Endothelial cell of umbilical vein (primary cell): ENCODE data around the gene OSBPL9. TPM values are rescaled to one million over a fixed set of nuclear protein-coding genes. Genes with fewer than 3 reads are reported as not detected.
"Not testable (repeated sequence)": the region's sequence is repeated elsewhere in the genome, so short reads cannot be mapped to it uniquely, and the experiment has no call there.

Source experiments
- BruUV-seq: library from RNA; stranded (reverse); fragments of 400-500 nt; replicated peaks from 2 replicates; lab custom pipeline; 2021; lab: Mats Ljungman, UMichigan
- CTCF ChIA-PET: fragments of 300-600, 350-600 bp; sonication (Branson Sonifier 250); formaldehyde crosslinking; loops from one replicate; lab custom pipeline; 2021; ENCODE audit warnings: antibody characterized with exemption, inconsistent platforms; lab: Charles Lee
- POLR2A ChIA-PET: fragments of 300-600, 350-600 bp; sonication (Branson Sonifier 250); formaldehyde crosslinking; loops from one replicate; lab custom pipeline; 2021; ENCODE audit warnings: antibody characterized with exemption, inconsistent platforms; lab: Charles Lee
- DNase-seq: peaks from one replicate; pipeline ENCODE4 v3.0.0-alpha.2; 2011; ENCODE audit warnings: low read depth, low spot score
- FAIRE-seq: peaks from 2 replicates; lab custom pipeline; 2011; peaks lifted over from hg19 to GRCh38; lab: Jason Lieb, UNC
- H2AFZ ChIP-seq: 2 replicates; pipeline ENCODE4 v1.6.0; 2012; ENCODE audit warnings: low read depth, low read length, control low read depth, inconsistent platforms
- H3K27ac ChIP-seq: 2 replicates; pipeline ENCODE4 v1.5.1; 2011; ENCODE audit warnings: low read depth, mild to moderate bottlenecking, control low read depth, low read length, moderate library complexity; ENCODE audit not compliant: insufficient read depth
- H3K27me3 ChIP-seq, 2 experiments: 2 replicates each; pipeline versions ENCODE4 v1.6.0 to v1.6.1; 2011; ENCODE audit warnings: low read length in 2 of 2, mixed read lengths in 1 of 2; ENCODE audit not compliant: control insufficient read depth in 2 of 2, insufficient read depth in 2 of 2
- H3K36me3 ChIP-seq, 2 experiments: 2 replicates in 1 of 2; 3 replicates in 1 of 2; pipeline ENCODE4 v1.5.1; 2011; ENCODE audit warnings: low read length in 2 of 2, mild to moderate bottlenecking in 1 of 2, moderate library complexity in 1 of 2; ENCODE audit not compliant: control insufficient read depth in 2 of 2, insufficient read depth in 2 of 2; ENCODE audit errors: extremely low read depth in 1 of 2
- H3K4me1 ChIP-seq: 3 replicates; pipeline ENCODE4 v1.5.1; 2011; ENCODE audit warnings: mild to moderate bottlenecking, low read length; ENCODE audit not compliant: control insufficient read depth, insufficient read depth; ENCODE audit errors: extremely low read depth
- H3K4me2 ChIP-seq: 2 replicates; pipeline ENCODE4 v1.6.1; 2011; ENCODE audit warnings: low read length, control low read depth, mixed read lengths; ENCODE audit not compliant: insufficient read depth
- H3K4me3 ChIP-seq, 3 experiments: fragments of 200-600 bp in 1 of 3; sonication (generic), shearing (Covaris generic) in 1 of 3; replicated peaks in 1 of 3; 2 replicates each; pipeline ENCODE4 v1.5.1; 2011 to 2016; ENCODE audit warnings: control low read depth in 3 of 3, low read length in 3 of 3, mild to moderate bottlenecking in 2 of 3, inconsistent platforms in 1 of 3, low read depth in 1 of 3, moderate library complexity in 1 of 3; ENCODE audit not compliant: insufficient read depth in 1 of 3
- H3K79me2 ChIP-seq: 2 replicates; pipeline ENCODE4 v1.6.0; 2012; ENCODE audit warnings: low read length, inconsistent platforms; ENCODE audit not compliant: control insufficient read depth, insufficient read depth
- H3K9ac ChIP-seq: replicated peaks from 2 replicates; pipeline ENCODE3; 2011; ENCODE audit warnings: low read length, control low read depth; ENCODE audit not compliant: insufficient read depth; ENCODE audit errors: extremely low read depth
- H3K9me1 ChIP-seq: replicated peaks from 3 replicates; pipeline ENCODE4 v1.6.0; 2011; ENCODE audit warnings: mild to moderate bottlenecking, low read length; ENCODE audit not compliant: control insufficient read depth, insufficient read depth; ENCODE audit errors: extremely low read depth
- H3K9me3 ChIP-seq: replicated peaks from 2 replicates; pipeline ENCODE4 v1.5.1; 2012; ENCODE audit warnings: low read length, inconsistent platforms; ENCODE audit not compliant: control insufficient read depth, insufficient read depth
- H4K20me1 ChIP-seq: replicated peaks from 2 replicates; pipeline ENCODE3; 2011; ENCODE audit warnings: mild to moderate bottlenecking, low read length; ENCODE audit not compliant: control insufficient read depth, insufficient read depth; ENCODE audit errors: extremely low read depth
- CTCF ChIP-seq, 2 donors: IDR thresholded peaks; 1 replicate in 1 of 2; 2 replicates in 1 of 2; pipeline ENCODE4 v1.5.1; 2011; ENCODE audit warnings: low read length in 2 of 2, mild to moderate bottlenecking in 2 of 2, moderate library complexity in 2 of 2, control low read depth in 1 of 2, inconsistent platforms in 1 of 2, low read depth in 1 of 2; ENCODE audit not compliant: insufficient read depth in 1 of 2; ENCODE audit errors: extremely low read depth in 1 of 2
- EZH2 ChIP-seq: IDR thresholded peaks from 2 replicates; pipeline ENCODE4 v1.6.1; 2012; ENCODE audit warnings: borderline replicate concordance, low read depth, mild to moderate bottlenecking, moderate library complexity, low read length, inconsistent platforms; ENCODE audit not compliant: severe bottlenecking
- MAX ChIP-seq: IDR thresholded peaks from 2 replicates; pipeline ENCODE4 v1.6.1; 2011; ENCODE audit not compliant: insufficient read depth, insufficient read length
- MYC ChIP-seq: IDR thresholded peaks from one replicate; pipeline ENCODE4 v1.6.1; 2011; ENCODE audit warnings: mild to moderate bottlenecking, low read depth, low read length
- POLR2A ChIP-seq: IDR thresholded peaks from 2 replicates; pipeline ENCODE4 v1.6.1; 2012; ENCODE audit warnings: low read depth, mild to moderate bottlenecking, control low read depth, low read length
- dilution Hi-C: fragments of 300-500 bp; cut with MboI; formaldehyde crosslinking; loops from one replicate; pipeline ENCODE4 v1.15.0; 2019; ENCODE audit warnings: low sequenced_read_pairs; ENCODE audit not compliant: extremely low pct_ligation_motif_present
- intact Hi-C: fragments of 100-400 bp; cut with micrococcal nuclease; formaldehyde crosslinking; loops from one replicate; pipeline ENCODE4 v1.10.0; 2022
- polyA plus RNA-seq, 4 experiments: library from polyadenylated mRNA; depleted of rRNA in 3 of 4; stranded (reverse) in 3 of 4; unstranded in 1 of 4; fragments of >200 nt; gene quantifications; 2 replicates each; pipeline versions ENCODE4 v1.2.1 to v1.2.3, GENCODE V29; 2011 to 2012; ENCODE audit warnings: missing spikeins in 1 of 4
- total RNA-seq: library from RNA; stranded (reverse); gene quantifications from 2 replicates; pipeline ENCODE4 v1.2.3, GENCODE V29; 2021

OSBPL9 gene
- total and polyA plus RNA-seq, 2 donors (not counting 3 experiments of a cell fraction or from before 2014, with no cell fraction given), result 46.2 to 80.3 TPM

- Histone ChIP-seq H4K20me1 (no peaks in the 10 kb centered on the region), H2AFZ (no peak overlapping the region), H3K4me3 (no peak overlapping the region), H3K9ac (no peak overlapping the region), H3K27ac (no peak overlapping the region), H3K4me2 (no peak overlapping the region), H3K4me1 (no peaks in the 10 kb centered on the region), H3K36me3 (peaks cover 0 to 16% of the 10 kb centered on the region in 2 experiments), H3K27me3 (no peaks in the 10 kb centered on the region), H3K9me3 (no peaks in the 10 kb centered on the region), H3K9me1 (no peaks in the 10 kb centered on the region), H3K79me2 (no peaks in the 10 kb centered on the region)
- no peak for DNase-seq
- dilution Hi-C loops, result no loop called here
- TF ChIP-seq POLR2A, result no peak
- TF ChIP-seq MAX, result no peak
- no peak for TF ChIP-seq EZH2
- TF ChIP-seq MYC, result no peak
- no peak for TF ChIP-seq CTCF (IDR thresholded peaks at IDR 0.05; ENCODE audit: extremely low read depth in 1 of 2, insufficient read depth in 1 of 2, low read depth in 1 of 2, low read length in 2 of 2)
- BruUV-seq, result no TSS peak
- ChIA-PET CTCF (no interaction called here), POLR2A (no interaction called here)
- intact Hi-C loops, result loop anchor here (10.0 kb wide), 1 partner anchor 186 kb away; no protein-coding TSS in a partner anchor
- no peak for FAIRE-seq
These were observed 201.6 kb downstream of the OSBPL9 start for GRCh38 chr1:51818487-51818886.

GRCh38 chr1:51819021-51819420 lies 202.1 kb downstream of the OSBPL9 start:
- dilution Hi-C loops, H4K20me1 ChIP-seq, CTCF ChIA-PET, H3K27me3 ChIP-seq, H2AFZ ChIP-seq, POLR2A ChIA-PET, FAIRE-seq, H3K4me1 ChIP-seq, H3K9ac ChIP-seq, H3K4me3 ChIP-seq, H3K9me3 ChIP-seq, H3K9me1 ChIP-seq, BruUV-seq, H3K27ac ChIP-seq, DNase-seq, H3K4me2 ChIP-seq, H3K79me2 ChIP-seq: not testable (repeated sequence)
- intact Hi-C loops, result loop anchor here (10.0 kb wide), 1 partner anchor 186 kb away; no protein-coding TSS in a partner anchor
- H3K36me3 ChIP-seq, result peaks cover 0 to 14% of the 10 kb centered on the region in 2 experiments
